Neural cell (in vitro differentiated cells): ENCODE data around the gene CMTM7. TPM values are rescaled to one million over a fixed set of nuclear protein-coding genes. Genes with fewer than 3 reads are reported as not detected.

ENCODE experiments used
- H2AFZ ChIP-seq: fragments of 200-600, 300-800 bp; sonication (generic), shearing (Covaris generic); 2 replicates; pipeline ENCODE4 v1.6.0; 2014; ENCODE audit warnings: low read depth, mild to moderate bottlenecking, antibody characterized with exemption, low read length, moderate library complexity
- H3F3A ChIP-seq: fragments of 200-600 bp; shearing (Covaris generic); 2 replicates; pipeline ENCODE4 v1.6.1; 2016; ENCODE audit warnings: mild to moderate bottlenecking, moderate library complexity, mixed read lengths, antibody characterized with exemption, low read length; ENCODE audit not compliant: insufficient read depth, poor library complexity, severe bottlenecking
- H3K27ac ChIP-seq: fragments of 200-600, 300-800 bp; sonication (generic), shearing (Covaris generic); 2 replicates; pipeline ENCODE4 v1.5.1; 2014; ENCODE audit warnings: mild to moderate bottlenecking, low read length, moderate library complexity
- H3K27me3 ChIP-seq: fragments of 300-800, 200-600 bp; sonication (generic), shearing (Covaris generic); 2 replicates; pipeline ENCODE4 v1.6.0; 2014; ENCODE audit warnings: mild to moderate bottlenecking, low read depth, low read length, moderate library complexity; ENCODE audit not compliant: insufficient read depth
- H3K36me3 ChIP-seq: fragments of 300-800, 200-600 bp; sonication (generic), shearing (Covaris generic); 2 replicates; pipeline ENCODE4 v1.5.1; 2014; ENCODE audit warnings: mild to moderate bottlenecking, antibody characterized with exemption, low read length, moderate library complexity; ENCODE audit not compliant: insufficient read depth
- H3K4me2 ChIP-seq: fragments of 300-800, 200-600 bp; sonication (generic), shearing (Covaris generic); 2 replicates; pipeline ENCODE4 v1.6.0; 2014; ENCODE audit warnings: mild to moderate bottlenecking, low read length
- H3K4me3 ChIP-seq: fragments of 300-800, 200-600 bp; sonication (generic), shearing (Covaris generic); 2 replicates; pipeline ENCODE4 v1.5.1; 2014; ENCODE audit warnings: mild to moderate bottlenecking, low read length, moderate library complexity
- H3K79me2 ChIP-seq: fragments of 200-600 bp; shearing (Covaris generic); replicated peaks from 2 replicates; pipeline ENCODE4 v1.6.0; 2014; ENCODE audit warnings: mild to moderate bottlenecking, low read length, moderate library complexity; ENCODE audit not compliant: insufficient read depth
- H3K9ac ChIP-seq: fragments of 300-800, 200-600 bp; sonication (generic), shearing (Covaris generic); 2 replicates; pipeline ENCODE4 v1.6.1; 2016; ENCODE audit warnings: mild to moderate bottlenecking, low read length, mixed read lengths
- H3K9me2 ChIP-seq: fragments of 200-600 bp; shearing (Covaris generic); 2 replicates; pipeline ENCODE4 v1.6.1; 2016; ENCODE audit warnings: mild to moderate bottlenecking, low read length, mixed read lengths; ENCODE audit not compliant: insufficient read depth
- H3K9me3 ChIP-seq: fragments of 200-600, 300-800 bp; sonication (generic), shearing (Covaris generic); 2 replicates; pipeline ENCODE4 v1.6.1; 2016; ENCODE audit warnings: mild to moderate bottlenecking, mixed run types, low read length, moderate library complexity, mixed read lengths
- H4K20me1 ChIP-seq: fragments of 200-600 bp; shearing (Covaris generic); 2 replicates; pipeline ENCODE4 v1.6.1; 2016; ENCODE audit warnings: mild to moderate bottlenecking, mixed run types; ENCODE audit not compliant: insufficient read depth
- EP300 ChIP-seq: fragments of 450-650 bp; conservative IDR thresholded peaks from 2 replicates; pipeline ENCODE4 v1.6.1; 2014; ENCODE audit warnings: antibody characterized with exemption, mild to moderate bottlenecking, moderate library complexity; ENCODE audit not compliant: poor library complexity, severe bottlenecking
- EZH2 ChIP-seq: fragments of 200-600, 300-800 bp; shearing (Covaris generic), sonication (generic); IDR thresholded peaks from 2 replicates; pipeline ENCODE4 v1.6.1; 2014; ENCODE audit warnings: antibody characterized with exemption, low read length, borderline replicate concordance, mild to moderate bottlenecking; ENCODE audit not compliant: insufficient read depth, poor library complexity, severe bottlenecking
- MXI1 ChIP-seq: fragments of 450-650 bp; conservative IDR thresholded peaks from 2 replicates; pipeline ENCODE4 v1.6.1; 2014; ENCODE audit warnings: antibody characterized with exemption, mild to moderate bottlenecking; ENCODE audit not compliant: poor library complexity, severe bottlenecking
- POLR2AphosphoS5 ChIP-seq: IDR thresholded peaks from 2 replicates; pipeline ENCODE4 v1.6.1; 2012
- RAD21 ChIP-seq: fragments of 450-650 bp; conservative IDR thresholded peaks from 2 replicates; pipeline ENCODE4 v1.6.1; 2014; ENCODE audit warnings: antibody characterized with exemption, mild to moderate bottlenecking, moderate library complexity
- REST ChIP-seq: IDR thresholded peaks from 2 replicates; pipeline ENCODE4 v1.6.1; 2012; ENCODE audit warnings: borderline replicate concordance
- SMC3 ChIP-seq: fragments of 450-650 bp; conservative IDR thresholded peaks from 2 replicates; pipeline ENCODE4 v1.6.1; 2014; ENCODE audit warnings: antibody characterized with exemption, mild to moderate bottlenecking, moderate library complexity; ENCODE audit not compliant: poor library complexity
- TAF1 ChIP-seq: IDR thresholded peaks from 2 replicates; pipeline ENCODE4 v1.6.1; 2012; ENCODE audit warnings: low read depth
- polyA plus RNA-seq: library from polyadenylated mRNA; depleted of rRNA; stranded (reverse); fragments of >200 nt; gene quantifications from 2 replicates; pipeline ENCODE4 v1.2.3, GENCODE V29; 2014
- TF ChIP-seq, protein P1 (sequence below): fragments of 450-650 bp; IDR thresholded peaks from 2 replicates; pipeline ENCODE4 v1.5.1; 2014; ENCODE audit warnings: antibody characterized with exemption, mild to moderate bottlenecking, moderate library complexity; ENCODE audit not compliant: poor library complexity, severe bottlenecking

CMTM7 gene
- polyA plus RNA-seq, 1 donor from 2014 or later: 0.57 TPM

- H3K4me3 ChIP-seq: no peak overlapping the region
- H2AFZ ChIP-seq: no peak overlapping the region
- H3K79me2 ChIP-seq: no peaks in the 10 kb centered on the region
- no peaks in the 10 kb centered on the region for H3K9me2 ChIP-seq
- no peaks in the 10 kb centered on the region for H3K27me3 ChIP-seq
- TF ChIP-seq POLR2AphosphoS5: no peak
- TF ChIP-seq MXI1: no peak
- no peak for TF ChIP-seq TAF1
- TF ChIP-seq, protein P1, sequence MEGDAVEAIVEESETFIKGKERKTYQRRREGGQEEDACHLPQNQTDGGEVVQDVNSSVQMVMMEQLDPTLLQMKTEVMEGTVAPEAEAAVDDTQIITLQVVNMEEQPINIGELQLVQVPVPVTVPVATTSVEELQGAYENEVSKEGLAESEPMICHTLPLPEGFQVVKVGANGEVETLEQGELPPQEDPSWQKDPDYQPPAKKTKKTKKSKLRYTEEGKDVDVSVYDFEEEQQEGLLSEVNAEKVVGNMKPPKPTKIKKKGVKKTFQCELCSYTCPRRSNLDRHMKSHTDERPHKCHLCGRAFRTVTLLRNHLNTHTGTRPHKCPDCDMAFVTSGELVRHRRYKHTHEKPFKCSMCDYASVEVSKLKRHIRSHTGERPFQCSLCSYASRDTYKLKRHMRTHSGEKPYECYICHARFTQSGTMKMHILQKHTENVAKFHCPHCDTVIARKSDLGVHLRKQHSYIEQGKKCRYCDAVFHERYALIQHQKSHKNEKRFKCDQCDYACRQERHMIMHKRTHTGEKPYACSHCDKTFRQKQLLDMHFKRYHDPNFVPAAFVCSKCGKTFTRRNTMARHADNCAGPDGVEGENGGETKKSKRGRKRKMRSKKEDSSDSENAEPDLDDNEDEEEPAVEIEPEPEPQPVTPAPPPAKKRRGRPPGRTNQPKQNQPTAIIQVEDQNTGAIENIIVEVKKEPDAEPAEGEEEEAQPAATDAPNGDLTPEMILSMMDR: no peak
- no peak for TF ChIP-seq RAD21
- TF ChIP-seq EZH2: no peak
- no peak for TF ChIP-seq REST
- no peak for TF ChIP-seq EP300
- no peak for TF ChIP-seq SMC3
- no peaks in the 10 kb centered on the region for H3K9me3 ChIP-seq
- no peak overlapping the region for H3K9ac ChIP-seq
- no peak overlapping the region for H3K4me2 ChIP-seq
- H3F3A ChIP-seq: no peaks in the 10 kb centered on the region
- H3K27ac ChIP-seq: no peak overlapping the region
- H3K36me3 ChIP-seq: no peaks in the 10 kb centered on the region
- H4K20me1 ChIP-seq: no peaks in the 10 kb centered on the region
Observed at GRCh38 chr3:32456429-32457130, 64.9 kb downstream of the CMTM7 start.

DNA sequence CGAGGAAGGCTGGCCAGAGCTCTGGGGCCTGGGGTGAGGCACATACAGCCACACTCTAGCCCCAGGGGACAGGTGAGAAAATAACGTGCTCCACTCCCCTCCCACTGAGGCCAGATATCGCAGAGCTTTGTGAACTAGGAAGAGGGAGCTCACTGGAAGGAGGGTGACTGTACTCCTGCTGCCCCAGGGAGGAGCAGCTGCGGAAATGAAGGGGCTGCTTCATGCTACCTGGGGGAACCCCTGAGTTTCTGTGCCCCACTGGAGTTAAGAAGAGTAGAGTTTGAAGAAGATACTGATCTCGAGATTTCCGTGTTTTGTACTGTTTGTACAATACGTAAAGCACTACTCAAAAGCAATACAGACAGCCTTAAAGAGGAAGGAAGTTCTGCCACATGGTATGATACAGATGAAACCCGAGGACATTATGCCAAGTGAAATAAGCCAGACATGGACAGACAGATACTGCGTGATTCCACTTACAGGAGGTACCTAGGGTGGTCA, 66.4 kb downstream of the CMTM7 start:
- Histone ChIP-seq H3K4me2 (no peak overlapping the region), H3K9me2 (no peaks in the 10 kb centered on the region), H3F3A (no peaks in the 10 kb centered on the region), H3K4me3 (no peak overlapping the region), H3K79me2 (no peaks in the 10 kb centered on the region), H3K27ac (no peak overlapping the region), H3K9ac (no peak overlapping the region), H2AFZ (no peak overlapping the region), H3K27me3 (no peaks in the 10 kb centered on the region), H3K9me3 (no peaks in the 10 kb centered on the region), H3K36me3 (no peaks in the 10 kb centered on the region), H4K20me1 (no peaks in the 10 kb centered on the region)
- no peak for TF ChIP-seq TAF1
- no peak for TF ChIP-seq POLR2AphosphoS5
- TF ChIP-seq REST: no peak
- TF ChIP-seq, protein P1: no peak
- no peak for TF ChIP-seq EP300
- no peak for TF ChIP-seq EZH2
- TF ChIP-seq MXI1: no peak
- TF ChIP-seq SMC3: no peak
- no peak for TF ChIP-seq RAD21
